Measurements from ENCODE around the gene VEGFA.

Gene VEGFA

GRCh38 chr6:43791745-43792422, 21.9 kb downstream of the VEGFA start:
- Histone ChIP-seq H3K4me1 (ENCODE audit: insufficient read depth, low read length, poor library complexity, severe bottlenecking) (no peaks in the 10 kb centered on the region), H2AFZ (ENCODE audit: low read length) (no peak overlapping the region), H3K36me3 (ENCODE audit: insufficient read depth, low read length) (peaks cover under 1% of the 10 kb centered on the region; the same call in 1 of the 2 replicates), H4K20me1 (ENCODE audit: insufficient read depth, low read length, poor library complexity, severe bottlenecking) (no peaks in the 10 kb centered on the region), H3K79me2 (ENCODE audit: insufficient read depth, low read length) (no peaks in the 10 kb centered on the region), H3F3A (ENCODE audit: low read depth) (no peaks in the 10 kb centered on the region), H3K9ac (ENCODE audit: low read depth, low read length, poor library complexity, severe bottlenecking) (no peak overlapping the region), H3K9me2 (replicated peaks; ENCODE audit: low read depth, low read length) (no peaks in the 10 kb centered on the region), H3K4me2 (ENCODE audit: low read depth, low read length, poor library complexity, severe bottlenecking) (no peak overlapping the region), H3K27me3 (ENCODE audit: insufficient read depth, low read length, poor library complexity, severe bottlenecking) (no peaks in the 10 kb centered on the region), H3K9me3 (ENCODE audit: insufficient read depth, low read depth, low read length) (no peaks in the 10 kb centered on the region), H3K4me3 (ENCODE audit: low read length, poor library complexity, severe bottlenecking) (no peak overlapping the region)
- TF ChIP-seq EZH2phosphoT487 (IDR thresholded peaks at IDR 0.05; ENCODE audit: borderline replicate concordance) (no peak), CTCF (conservative IDR thresholded peaks at IDR 0.05; ENCODE audit: low read length) (no peak)

- TF ChIP-seq CTCF (conservative IDR thresholded peaks at IDR 0.05; ENCODE audit: low read length) (no peak), EZH2phosphoT487 (IDR thresholded peaks at IDR 0.05; ENCODE audit: borderline replicate concordance) (no peak)
- Histone ChIP-seq H3K4me1 (ENCODE audit: insufficient read depth, low read length, poor library complexity, severe bottlenecking) (peaks cover under 1% of the 10 kb centered on the region), H2AFZ (ENCODE audit: low read length) (no peak overlapping the region), H3F3A (ENCODE audit: low read depth) (no peaks in the 10 kb centered on the region), H3K4me2 (ENCODE audit: low read depth, low read length, poor library complexity, severe bottlenecking) (no peak overlapping the region), H3K27me3 (ENCODE audit: insufficient read depth, low read length, poor library complexity, severe bottlenecking) (no peaks in the 10 kb centered on the region), H3K9me2 (replicated peaks; ENCODE audit: low read depth, low read length) (no peaks in the 10 kb centered on the region), H3K9ac (ENCODE audit: low read depth, low read length, poor library complexity, severe bottlenecking) (no peak overlapping the region), H4K20me1 (ENCODE audit: insufficient read depth, low read length, poor library complexity, severe bottlenecking) (no peaks in the 10 kb centered on the region), H3K36me3 (ENCODE audit: insufficient read depth, low read length) (no peaks in the 10 kb centered on the region), H3K79me2 (ENCODE audit: insufficient read depth, low read length) (no peaks in the 10 kb centered on the region), H3K9me3 (ENCODE audit: insufficient read depth, low read depth, low read length) (no peaks in the 10 kb centered on the region), H3K4me3 (ENCODE audit: low read length, poor library complexity, severe bottlenecking) (no peak overlapping the region)
These were observed 23.3 kb downstream of the VEGFA start for GRCh38 chr6:43793154-43793874.

- no peaks in the 10 kb centered on the region for H3K36me3 ChIP-seq (ENCODE audit: insufficient read depth, low read length)
- H3K9me2 ChIP-seq (replicated peaks; ENCODE audit: low read depth, low read length) = no peaks in the 10 kb centered on the region
- no peaks in the 10 kb centered on the region for H3K27me3 ChIP-seq (ENCODE audit: insufficient read depth, low read length, poor library complexity, severe bottlenecking)
- no peak for TF ChIP-seq CTCF (conservative IDR thresholded peaks at IDR 0.05; ENCODE audit: low read length)
- TF ChIP-seq EZH2phosphoT487 (IDR thresholded peaks at IDR 0.05; ENCODE audit: borderline replicate concordance) = no peak
- H3K4me3 ChIP-seq (ENCODE audit: low read length, poor library complexity, severe bottlenecking) = no peak overlapping the region
- H3K4me2 ChIP-seq (ENCODE audit: low read depth, low read length, poor library complexity, severe bottlenecking) = no peak overlapping the region
- peaks cover 5% of the 10 kb centered on the region for H3K4me1 ChIP-seq (ENCODE audit: insufficient read depth, low read length, poor library complexity, severe bottlenecking)
- no peak overlapping the region for H2AFZ ChIP-seq (ENCODE audit: low read length)
- no peaks in the 10 kb centered on the region for H3F3A ChIP-seq (ENCODE audit: low read depth)
- H3K79me2 ChIP-seq (ENCODE audit: insufficient read depth, low read length) = no peaks in the 10 kb centered on the region
- no peak overlapping the region for H3K9ac ChIP-seq (ENCODE audit: low read depth, low read length, poor library complexity, severe bottlenecking)
- no peaks in the 10 kb centered on the region for H4K20me1 ChIP-seq (ENCODE audit: insufficient read depth, low read length, poor library complexity, severe bottlenecking)
- no peaks in the 10 kb centered on the region for H3K9me3 ChIP-seq (ENCODE audit: insufficient read depth, low read depth, low read length)
These were observed 23.8 kb downstream of the VEGFA start for GRCh38 chr6:43793875-43794242.

All from Loucy (cell line).